GM18858 (cell line): ENCODE data around the gene WDR72.
"Not testable (repeated sequence)": the region's sequence is repeated elsewhere in the genome, so short reads cannot be mapped to it uniquely, and the experiment has no call there.

Experiments
- ATAC-seq: cut with Tn5 transposase; IDR thresholded peaks from one replicate; pipeline ENCODE4 v1.9.1; 2021; ENCODE audit not compliant: unreplicated experiment

The WDR72 gene

GRCh38 chr15:53710906-53711305, 48.6 kb downstream of the WDR72 start:
- no peak for ATAC-seq

- no peak for ATAC-seq
These were observed 49.6 kb downstream of the WDR72 start for GRCh38 chr15:53709821-53710220.

GRCh38 chr15:53695365-53695764, 64.1 kb downstream of the WDR72 start:
- no peak for ATAC-seq

- no peak for ATAC-seq
These were observed 65.0 kb downstream of the WDR72 start for GRCh38 chr15:53694476-53694874.

- ATAC-seq = no peak
These were observed 65.6 kb downstream of the WDR72 start for GRCh38 chr15:53693729-53694475.

GRCh38 chr15:53684162-53684561, 75.3 kb downstream of the WDR72 start:
- ATAC-seq = not testable (repeated sequence)

- no peak for ATAC-seq
These were observed 78.4 kb downstream of the WDR72 start for GRCh38 chr15:53681056-53681455.

GRCh38 chr15:53675832-53676231, 83.6 kb downstream of the WDR72 start:
- ATAC-seq = no peak

- no peak for ATAC-seq
These were observed 87.9 kb downstream of the WDR72 start for GRCh38 chr15:53671545-53671944.

GRCh38 chr15:53670701-53671100, 88.8 kb downstream of the WDR72 start:
- no peak for ATAC-seq

GRCh38 chr15:53665930-53666329, 93.5 kb downstream of the WDR72 start:
- ATAC-seq = no peak

- no peak for ATAC-seq
These were observed 100.5 kb downstream of the WDR72 start for GRCh38 chr15:53658827-53659555.

- no peak for ATAC-seq
These were observed 101.2 kb downstream of the WDR72 start for GRCh38 chr15:53658255-53658654.

GRCh38 chr15:53648934-53649333, 110.5 kb downstream of the WDR72 start:
- no peak for ATAC-seq

- ATAC-seq = no peak
These were observed 114.8 kb downstream of the WDR72 start for GRCh38 chr15:53644660-53645059.

GRCh38 chr15:53634517-53635106, 124.9 kb downstream of the WDR72 start:
- ATAC-seq = no peak

- ATAC-seq = no peak
These were observed 132.2 kb downstream of the WDR72 start for GRCh38 chr15:53627279-53627678.

GRCh38 chr15:53625962-53626845, 133.3 kb downstream of the WDR72 start:
- no peak for ATAC-seq

- no peak for ATAC-seq
These were observed 134.2 kb downstream of the WDR72 start for GRCh38 chr15:53625260-53625659.

GRCh38 chr15:53618461-53618860, 141.0 kb downstream of the WDR72 start:
- no peak for ATAC-seq
